Daoy (cell line): Measurements from ENCODE around the gene GMCL2. TPM values are rescaled to one million over a fixed set of nuclear protein-coding genes. Genes with fewer than 3 reads are reported as not detected.
"Not testable (repeated sequence)": the region's sequence is repeated elsewhere in the genome, so short reads cannot be mapped to it uniquely, and the experiment has no call there.

Experiments
- DNase-seq: peaks from one replicate; pipeline ENCODE4 v3.0.0-alpha.2; 2015; ENCODE audit warnings: low read depth
- total RNA-seq: library from RNA; depleted of rRNA; stranded (reverse); fragments of >200 nt; shearing (Covaris generic); gene quantifications from 2 replicates; pipeline ENCODE4 v1.2.3, GENCODE V29; 2014

The GMCL2 gene
- total RNA-seq, 1 experiment from 2014 or later, result not detected

GRCh38 chr5:178206166-178207101, 19.3 kb upstream of the GMCL2 start:
- DNase-seq, result no peak

GRCh38 chr5:178205749-178206047, 18.5 kb upstream of the GMCL2 start:
- no peak for DNase-seq

- DNase-seq, result peak; percentile 86
These were observed 18.0 kb upstream of the GMCL2 start for GRCh38 chr5:178204935-178205748.

- DNase-seq, result peak; percentile 98
These were observed 17.2 kb upstream of the GMCL2 start, which contains the start of gene HNRNPAB for GRCh38 chr5:178204182-178204934. HNRNPAB (plus strand) TSS chr5:178204533; CDS start chr5:178204838, 305 bp downstream.

- DNase-seq, result no peak
These were observed 16.6 kb upstream of the GMCL2 start for GRCh38 chr5:178203670-178204181.

GRCh38 chr5:178202541-178202940, 15.4 kb upstream of the GMCL2 start:
- no peak for DNase-seq

- no peak for DNase-seq
These were observed 14.7 kb upstream of the GMCL2 start for GRCh38 chr5:178201927-178202235.

- DNase-seq, result no peak
These were observed 14.2 kb upstream of the GMCL2 start for GRCh38 chr5:178201221-178201926.

GRCh38 chr5:178199581-178200434, 12.6 kb upstream of the GMCL2 start:
- DNase-seq, result no peak

GRCh38 chr5:178198706-178199105, 11.5 kb upstream of the GMCL2 start:
- DNase-seq, result no peak

- not testable (repeated sequence) for DNase-seq
These were observed 11.0 kb upstream of the GMCL2 start for GRCh38 chr5:178198151-178198550.

GRCh38 chr5:178196986-178197385, 9.8 kb upstream of the GMCL2 start:
- DNase-seq, result no peak

GRCh38 chr5:178196281-178196812, 9.2 kb upstream of the GMCL2 start:
- no peak for DNase-seq

GRCh38 chr5:178194026-178194425, 6.9 kb upstream of the GMCL2 start:
- no peak for DNase-seq

GRCh38 chr5:178193251-178193809, 6.2 kb upstream of the GMCL2 start:
- DNase-seq, result no peak

GRCh38 chr5:178192787-178193186, 5.6 kb upstream of the GMCL2 start:
- no peak for DNase-seq

GRCh38 chr5:178192244-178192643, 5.1 kb upstream of the GMCL2 start:
- peak; percentile 38 for DNase-seq

- no peak for DNase-seq
These were observed 4.5 kb upstream of the GMCL2 start for GRCh38 chr5:178191661-178192060.

- no peak for DNase-seq
These were observed 2.3 kb upstream of the GMCL2 start for GRCh38 chr5:178189433-178189832.

- DNase-seq, result no peak
These were observed 744 bp downstream of the GMCL2 start for GRCh38 chr5:178186427-178186826.
